Measurements from ENCODE around the gene TCERG1. TPM values are rescaled to one million over a fixed set of nuclear protein-coding genes. Genes with fewer than 3 reads are reported as not detected.

Gene TCERG1
- total and polyA plus RNA-seq, 9 of the 15 experiments (the other 6 are each of a cell fraction or from before 2014, with no cell fraction given), result 50.3 to 148 (median 119) TPM

GRCh38 chr5:146461319-146461718 lies 14.2 kb downstream of the TCERG1 start:
- Histone ChIP-seq H3K27ac (ENCODE audit: extremely low read depth, low read depth, low read length) (no peak overlapping the region), H3K9ac (ENCODE audit: insufficient read depth in 1 of 2, low read depth in 2 of 2, low read length in 2 of 2) (no peak overlapping the region), H3K79me2 (ENCODE audit: control insufficient read depth, insufficient read depth, low read length) (peaks cover 91% of the 10 kb centered on the region), H2AFZ (ENCODE audit: low read depth, low read length) (no peak overlapping the region), H3K9me1 (ENCODE audit: control insufficient read depth, insufficient read depth, low read length) (no peaks in the 10 kb centered on the region), H3K36me3 (ENCODE audit: control insufficient read depth, insufficient read depth, low read length) (peaks cover 92% of the 10 kb centered on the region), H3K27me3 (ENCODE audit: control insufficient read depth in 2 of 2, insufficient read depth in 2 of 2, low read length in 2 of 2) (no peaks in the 10 kb centered on the region), H3K4me3 (no peak overlapping the region), H3K9me3 (replicated peaks; ENCODE audit: control insufficient read depth, insufficient read depth, low read depth, low read length) (no peaks in the 10 kb centered on the region), H4K20me1 (replicated peaks; ENCODE audit: control insufficient read depth, insufficient read depth, low read length) (no peaks in the 10 kb centered on the region), H3K4me1 (replicated peaks in 1 of 2; ENCODE audit: control insufficient read depth in 2 of 2, insufficient read depth in 2 of 2, low read length in 2 of 2) (no peaks in the 10 kb centered on the region; a peak in 1 of 5 replicates), H3K4me2 (ENCODE audit: insufficient read depth, low read length) (no peak overlapping the region)
- no TSS peak for BruUV-seq (replicated peaks)
- DNase-seq (ENCODE audit: extremely low read depth in 1 of 4, low spot score in 3 of 4), result no peak
- ChIA-PET CTCF (ENCODE audit: low intra/inter-chr PET ratio) (no interaction called here), POLR2A (interaction anchor here (0.8 to 1.4 kb wide), 3 partner anchors 11 to 15 kb away, joined by 3 to 4 read pairs (median 3); partner anchors contain the start of gene TCERG1)
- ATAC-seq, result no peak
- 91% methylated on average over 1 of the region's 1 CpG for WGBS (ENCODE audit: insufficient coverage, low coverage, missing lambda C conversion rate)
- intact Hi-C loops (cut with micrococcal nuclease) (no loop called here), in situ Hi-C loops (cut with MboI) (no loop called here)
- no peak for FAIRE-seq
- no peak for TF ChIP-seq SIRT6 (IDR thresholded peaks at IDR 0.05; ENCODE audit: low read depth, low read length)
- TF ChIP-seq ZBTB26 (CRISPR knock-in tag; IDR thresholded peaks at IDR 0.05), result no peak
- no peak for TF ChIP-seq MTA3 (IDR thresholded peaks at IDR 0.05; ENCODE audit: borderline replicate concordance)
- TF ChIP-seq USF2 (CRISPR knock-in tag; IDR thresholded peaks at IDR 0.05), result no peak
- TF ChIP-seq EWSR1 (IDR thresholded peaks at IDR 0.05; ENCODE audit: borderline replicate concordance, low read depth, partially characterized antibody), result no peak
- no peak for TF ChIP-seq ZNF507 (tag; conservative IDR thresholded peaks at IDR 0.05)
- no peak for TF ChIP-seq AFF1 (IDR thresholded peaks at IDR 0.05; ENCODE audit: low read depth in 1 of 2, partially characterized antibody in 2 of 2)
- no peak for TF ChIP-seq MXD1 (CRISPR knock-in tag; IDR thresholded peaks at IDR 0.05; ENCODE audit: borderline replicate concordance, poor library complexity, severe bottlenecking)
- no peak for TF ChIP-seq CREB5 (CRISPR knock-in tag; IDR thresholded peaks at IDR 0.05)
- TF ChIP-seq HMG20A (CRISPR knock-in tag; conservative IDR thresholded peaks at IDR 0.05), result no peak
- no peak for TF ChIP-seq ZFP30 (CRISPR knock-in tag; IDR thresholded peaks at IDR 0.05; ENCODE audit: borderline replicate concordance)
- TF ChIP-seq ARID2 (IDR thresholded peaks at IDR 0.05), result no peak
- TF ChIP-seq ZNF143 (CRISPR knock-in tag; IDR thresholded peaks at IDR 0.05), result no peak
